GM21447 (cell line): ENCODE results near the gene HOXD4.

Experiments used
- ATAC-seq: cut with Tn5 transposase; IDR thresholded peaks from one replicate; pipeline ENCODE4 v1.9.1; 2021; ENCODE audit not compliant: unreplicated experiment

The HOXD4 gene

DNA sequence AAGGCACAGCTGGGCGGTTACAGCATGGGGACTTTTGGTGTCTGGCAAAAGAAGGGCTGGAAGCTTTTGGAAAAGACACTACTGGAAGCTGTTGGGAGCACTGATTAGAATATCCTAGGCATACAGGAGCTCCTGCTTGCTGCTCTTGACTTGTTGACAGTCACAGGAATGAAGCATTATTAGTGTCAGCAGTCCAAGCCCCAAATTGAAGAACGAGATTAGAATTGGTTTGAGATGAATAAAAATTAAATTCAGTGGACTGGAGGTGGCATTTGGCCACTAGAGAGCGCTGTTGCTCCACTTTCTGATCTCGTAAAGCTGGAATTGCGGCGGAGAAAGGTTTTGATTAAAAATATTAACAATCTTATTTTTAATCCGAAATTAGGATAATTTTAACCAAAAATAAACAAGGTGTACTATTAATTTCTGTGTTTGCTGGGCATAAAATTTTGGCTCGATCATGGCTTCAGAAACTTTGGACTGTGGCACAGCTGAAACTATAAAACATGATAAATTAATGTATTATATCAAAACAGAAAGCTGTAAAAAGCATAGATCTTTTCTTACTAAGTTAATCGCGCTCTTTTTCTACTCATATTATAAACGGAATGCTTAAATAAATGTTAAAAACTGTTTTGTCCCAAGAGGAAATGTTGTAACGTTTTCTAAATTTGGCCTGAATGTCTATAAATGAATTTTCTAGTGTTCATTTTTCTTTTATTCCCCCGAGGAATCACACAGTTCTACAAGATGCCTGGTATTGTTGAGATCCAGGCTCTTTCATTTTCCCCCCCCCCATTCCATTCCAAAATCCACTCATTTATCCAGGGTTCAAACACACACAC, 24.2 kb upstream of the HOXD4 start:
- no peak for ATAC-seq

DNA sequence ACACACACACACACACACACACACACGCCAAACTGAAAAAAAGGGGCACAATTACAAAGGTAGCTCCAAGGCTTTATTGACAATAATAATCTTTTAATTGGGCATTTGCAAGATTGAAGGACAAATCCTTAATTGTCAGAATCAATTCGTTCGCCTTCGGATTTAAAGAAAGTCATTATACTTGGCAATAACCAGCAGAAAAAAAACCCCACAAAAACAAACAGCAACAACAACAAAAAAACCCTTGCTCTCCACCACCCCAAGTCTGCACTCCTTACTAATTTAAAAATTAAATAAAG, 23.6 kb upstream of the HOXD4 start:
- ATAC-seq = no peak

DNA sequence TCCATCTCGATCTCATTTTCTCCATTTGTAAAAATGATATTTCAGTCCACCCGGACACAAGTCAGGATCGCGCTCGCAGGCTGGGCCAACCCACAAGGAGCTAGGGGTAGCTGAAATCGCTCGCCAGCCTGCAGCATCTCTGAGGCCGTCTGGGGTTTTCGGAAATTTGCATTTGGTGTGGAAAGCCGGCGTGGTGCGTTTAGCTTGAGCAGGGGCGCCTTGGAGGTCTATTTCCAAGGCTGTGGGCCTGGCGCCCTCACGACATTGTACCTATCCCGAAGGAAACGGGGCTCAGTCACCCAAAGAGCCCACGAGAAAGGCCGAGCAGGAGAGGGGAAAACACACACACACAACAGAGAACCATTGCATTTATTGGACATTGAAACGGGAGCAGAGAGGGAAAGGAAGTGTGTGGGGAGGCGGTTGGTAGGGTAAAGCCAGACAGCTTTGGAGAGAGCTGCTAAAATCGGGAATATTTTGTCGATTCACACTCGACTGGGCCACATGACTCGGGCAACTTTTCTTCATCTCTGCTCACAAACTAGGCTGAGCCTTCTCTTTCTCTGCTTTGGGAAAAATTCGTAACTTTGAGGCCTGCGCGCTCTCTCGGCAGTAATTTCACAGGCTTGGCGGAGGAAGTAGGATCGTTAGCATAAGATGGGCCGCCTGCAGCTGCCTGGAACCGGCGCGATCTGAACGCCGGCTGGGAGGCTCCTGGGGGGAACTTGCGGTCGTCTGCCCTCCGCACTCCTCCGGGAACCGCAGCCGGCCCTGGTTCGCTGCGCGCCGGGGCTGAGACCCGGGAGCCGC, 23.0 kb upstream of the HOXD4 start:
- ATAC-seq = no peak

- ATAC-seq = no peak
These were observed 22.2 kb upstream of the HOXD4 start, which contains the start of gene HOXD8 for GRCh38 chr2:176128982-176129796. Gene HOXD8, plus strand, starts transcription at chr2:176129705. Its CDS starts 662 bp downstream, at chr2:176130367.

DNA sequence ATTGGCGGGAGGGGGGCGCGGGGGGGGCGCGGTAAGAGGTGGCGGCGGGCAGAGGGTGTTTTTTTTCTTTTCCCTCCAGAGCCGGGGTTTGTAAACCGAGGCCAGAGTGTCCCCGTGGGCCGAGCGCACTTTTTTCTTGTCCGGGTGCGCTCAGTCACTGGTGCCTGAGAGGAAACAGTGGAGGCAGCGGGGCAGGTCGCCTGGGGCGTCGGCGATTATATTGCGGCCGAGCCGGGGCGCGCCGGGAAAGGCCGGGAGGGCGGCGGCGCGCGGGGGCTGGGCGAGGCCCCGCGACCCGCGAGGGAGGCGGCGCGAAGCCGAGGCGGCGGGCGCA, 21.6 kb upstream of the HOXD4 start:
- ATAC-seq = no peak

- ATAC-seq = no peak
These were observed 21.0 kb upstream of the HOXD4 start for GRCh38 chr2:176130147-176130956.

DNA sequence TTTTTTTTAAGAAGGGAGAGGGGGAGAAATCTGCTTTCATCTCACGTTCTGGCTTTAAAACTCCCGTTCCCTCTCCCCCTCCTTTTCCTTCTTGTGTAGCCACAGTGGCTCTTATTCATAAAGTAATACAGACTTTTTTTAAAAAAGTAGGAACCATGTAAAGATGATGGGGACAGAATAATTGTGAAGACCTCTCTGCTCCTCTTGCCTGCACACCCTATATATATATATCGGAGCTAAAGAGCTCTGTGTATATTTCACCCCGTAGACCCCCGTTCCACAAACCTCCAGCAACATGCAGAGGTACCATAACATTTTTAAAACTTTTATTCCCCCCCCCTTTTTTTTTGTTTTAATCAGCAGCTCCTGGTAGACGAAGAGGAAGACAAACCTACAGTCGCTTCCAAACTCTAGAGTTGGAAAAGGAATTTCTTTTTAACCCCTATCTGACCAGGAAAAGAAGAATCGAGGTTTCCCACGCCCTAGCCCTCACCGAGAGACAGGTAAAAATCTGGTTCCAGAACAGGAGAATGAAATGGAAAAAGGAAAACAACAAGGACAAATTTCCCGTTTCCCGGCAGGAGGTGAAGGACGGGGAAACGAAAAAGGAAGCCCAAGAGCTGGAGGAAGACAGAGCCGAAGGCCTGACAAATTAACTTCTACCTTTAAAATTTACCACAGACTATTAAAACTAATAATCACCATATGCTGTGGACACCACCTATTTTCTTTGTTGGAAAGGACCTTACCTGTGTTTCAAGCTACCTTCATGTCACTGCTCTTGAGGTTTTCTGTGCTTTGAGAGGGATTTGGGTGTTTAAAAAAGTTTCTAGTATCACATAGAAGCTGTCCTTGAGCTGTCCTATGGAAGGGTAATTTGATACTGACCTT, 20.1 kb upstream of the HOXD4 start:
- ATAC-seq = no peak

DNA sequence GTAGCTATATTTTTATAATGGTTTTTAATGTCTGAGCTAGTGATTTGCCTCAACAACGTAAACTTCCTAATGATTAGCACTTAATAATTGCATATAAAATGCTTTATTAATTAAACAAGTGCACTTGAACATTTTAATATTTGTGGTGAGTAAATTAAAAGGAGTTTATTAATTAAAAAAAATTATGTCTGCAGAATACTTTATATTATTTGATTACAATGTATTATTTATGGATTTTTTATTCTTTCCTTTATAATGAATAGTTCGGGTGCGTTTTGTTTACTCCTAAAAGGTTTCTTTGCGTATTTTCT, 19.5 kb upstream of the HOXD4 start:
- ATAC-seq = no peak

- ATAC-seq = no peak
These were observed 18.9 kb upstream of the HOXD4 start for GRCh38 chr2:176132205-176133171.

GRCh38 chr2:176133389-176133788, 18.0 kb upstream of the HOXD4 start:
- ATAC-seq = no peak

- ATAC-seq = no peak
These were observed 17.3 kb upstream of the HOXD4 start for GRCh38 chr2:176134035-176134434.

GRCh38 chr2:176135035-176135440, 16.3 kb upstream of the HOXD4 start:
- no peak for ATAC-seq

DNA sequence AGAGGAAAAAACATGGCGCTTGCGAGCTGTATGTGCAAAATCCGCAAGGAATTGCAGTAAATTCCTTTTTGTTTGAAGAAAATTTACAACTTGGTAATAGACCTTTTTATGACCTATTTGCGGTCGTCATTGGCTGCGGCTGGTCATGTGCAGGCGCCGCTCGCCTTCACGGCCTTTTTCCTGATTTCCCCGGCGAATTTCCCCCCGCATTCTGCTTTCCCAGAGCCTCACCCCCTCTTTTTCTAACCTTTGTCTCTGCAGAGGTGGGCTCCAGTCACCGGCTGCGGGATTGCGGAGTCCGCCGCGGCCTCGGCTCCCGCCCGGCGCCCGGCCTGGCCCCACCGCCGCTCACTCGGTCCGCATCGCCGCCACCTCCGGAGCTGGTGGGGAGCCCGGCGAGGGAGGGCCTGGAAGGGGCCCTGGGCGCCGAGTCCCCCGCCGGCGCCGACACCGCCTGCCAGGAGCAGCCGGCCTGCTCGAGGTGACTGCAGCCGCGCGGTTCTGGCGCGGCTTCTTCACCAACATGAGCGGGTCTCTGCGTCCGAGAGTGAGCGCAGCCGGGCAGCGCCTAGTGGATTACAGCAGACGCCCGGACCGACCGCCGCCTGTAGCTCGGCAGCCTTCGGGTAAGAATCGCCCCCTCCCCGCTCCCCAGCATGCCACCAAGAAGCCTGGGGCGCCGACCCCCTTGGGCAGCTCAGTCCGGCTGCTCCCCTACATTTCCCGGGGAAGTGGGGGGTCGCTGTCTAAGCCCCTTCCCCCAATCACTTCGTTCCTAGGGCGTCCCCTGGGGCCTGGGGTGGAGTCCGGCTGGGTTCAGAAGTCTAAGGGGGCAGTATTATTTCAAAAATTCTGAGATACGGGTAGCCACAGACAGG, 14.7 kb upstream of the HOXD4 start:
- no peak for ATAC-seq

DNA sequence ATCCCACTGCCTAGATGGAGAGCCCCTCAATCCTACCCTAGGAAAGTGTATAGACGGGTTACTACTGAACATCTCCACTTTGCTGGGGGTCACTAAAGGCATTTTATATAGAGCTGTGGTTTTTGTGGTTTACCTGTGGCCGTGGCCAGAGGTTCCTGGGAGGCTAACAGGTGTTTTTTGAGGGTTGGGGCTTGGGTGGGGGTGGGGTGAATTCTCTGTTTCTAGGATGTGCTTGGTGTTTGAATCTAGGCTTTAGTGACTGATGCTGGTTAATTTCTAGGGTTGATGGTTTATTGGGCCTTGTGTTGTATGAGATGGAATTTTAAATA, 14.1 kb upstream of the HOXD4 start:
- ATAC-seq = no peak

GRCh38 chr2:176137906-176138305, 13.4 kb upstream of the HOXD4 start:
- no peak for ATAC-seq

- no peak for ATAC-seq
These were observed 12.8 kb upstream of the HOXD4 start for GRCh38 chr2:176138526-176138922.

GRCh38 chr2:176138923-176139660, 12.3 kb upstream of the HOXD4 start:
- no peak for ATAC-seq
